ENCODE measurements around the gene ANTKMT.

- no peak for TF ChIP-seq CTCF (IDR thresholded peaks at IDR 0.05; ENCODE audit: insufficient read depth, low read length, poor library complexity, severe bottlenecking)
- TF ChIP-seq EZH2phosphoT487 (conservative IDR thresholded peaks at IDR 0.05; ENCODE audit: low read length) = no peak
These were observed 4.1 kb upstream of the ANTKMT start for GRCh38 chr16:716768-717325.

Measured in SU-DHL-6 (cell line).